ENCODE measurements around the gene LECT2. TPM values are rescaled to one million over a fixed set of nuclear protein-coding genes. Genes with fewer than 3 reads are reported as not detected.
A peak's percentile ranks its signal among the peaks of the same experiment; 100 is the strongest.

LECT2 gene
- total RNA-seq, 1 donor from 2014 or later: not detected

DNA sequence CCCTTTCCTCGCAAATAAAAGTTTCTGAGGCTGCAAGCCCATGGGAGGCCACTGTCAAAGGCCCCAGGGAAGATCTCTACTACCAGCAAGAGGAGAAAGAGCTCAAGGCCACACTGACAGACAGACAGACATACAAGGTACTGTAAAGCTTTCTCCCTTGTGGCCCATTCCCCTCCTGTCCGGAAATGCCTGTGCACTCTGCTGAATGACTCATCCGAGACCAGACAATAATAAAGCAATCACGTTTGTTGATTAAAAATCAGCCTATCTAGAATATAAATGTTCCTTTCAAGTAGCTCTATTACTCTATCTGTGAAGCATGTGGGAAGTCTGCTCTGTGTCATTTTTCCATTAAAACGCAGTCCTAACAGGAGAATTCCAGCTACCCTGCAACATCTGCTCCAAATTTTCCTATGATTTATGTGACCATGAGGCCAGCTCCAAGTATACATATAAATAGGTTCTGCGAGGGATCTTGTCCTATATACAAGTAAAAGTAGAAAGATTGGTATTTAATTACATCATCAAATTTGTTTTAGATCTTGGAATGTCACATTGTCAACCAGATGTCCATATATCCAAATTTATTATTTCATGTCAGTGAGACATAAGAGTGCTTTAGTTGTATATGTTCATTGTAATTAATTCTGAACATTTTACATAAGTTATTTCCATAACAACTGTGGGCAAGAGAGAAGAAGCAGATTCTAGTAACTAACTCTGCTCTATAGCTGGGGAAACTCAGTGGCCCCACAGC is 39.3 kb upstream of the LECT2 start:
- H3K4me1 ChIP-seq: peaks cover 28% of the 10 kb centered on the region
- peak overlapping the region; percentile 58 for H3K27ac ChIP-seq (replicated peaks)
- no peaks in the 10 kb centered on the region for H3K27me3 ChIP-seq (ENCODE audit: low read depth)
- no peak for DNase-seq
- H3K4me3 ChIP-seq: no peak overlapping the region
- no peaks in the 10 kb centered on the region for H3K36me3 ChIP-seq
- H3K9me3 ChIP-seq (replicated peaks): no peaks in the 10 kb centered on the region
- intact Hi-C loops (cut with micrococcal nuclease): no loop called here
- TF ChIP-seq, protein P1, sequence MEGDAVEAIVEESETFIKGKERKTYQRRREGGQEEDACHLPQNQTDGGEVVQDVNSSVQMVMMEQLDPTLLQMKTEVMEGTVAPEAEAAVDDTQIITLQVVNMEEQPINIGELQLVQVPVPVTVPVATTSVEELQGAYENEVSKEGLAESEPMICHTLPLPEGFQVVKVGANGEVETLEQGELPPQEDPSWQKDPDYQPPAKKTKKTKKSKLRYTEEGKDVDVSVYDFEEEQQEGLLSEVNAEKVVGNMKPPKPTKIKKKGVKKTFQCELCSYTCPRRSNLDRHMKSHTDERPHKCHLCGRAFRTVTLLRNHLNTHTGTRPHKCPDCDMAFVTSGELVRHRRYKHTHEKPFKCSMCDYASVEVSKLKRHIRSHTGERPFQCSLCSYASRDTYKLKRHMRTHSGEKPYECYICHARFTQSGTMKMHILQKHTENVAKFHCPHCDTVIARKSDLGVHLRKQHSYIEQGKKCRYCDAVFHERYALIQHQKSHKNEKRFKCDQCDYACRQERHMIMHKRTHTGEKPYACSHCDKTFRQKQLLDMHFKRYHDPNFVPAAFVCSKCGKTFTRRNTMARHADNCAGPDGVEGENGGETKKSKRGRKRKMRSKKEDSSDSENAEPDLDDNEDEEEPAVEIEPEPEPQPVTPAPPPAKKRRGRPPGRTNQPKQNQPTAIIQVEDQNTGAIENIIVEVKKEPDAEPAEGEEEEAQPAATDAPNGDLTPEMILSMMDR (IDR thresholded peaks at IDR 0.05; ENCODE audit: borderline replicate concordance): no peak

- peak overlapping the region; percentile 58 for H3K27ac ChIP-seq (replicated peaks)
- intact Hi-C loops (cut with micrococcal nuclease): no loop called here
- peaks cover 28% of the 10 kb centered on the region for H3K4me1 ChIP-seq
Observed at GRCh38 chr5:135993335-135993879, 38.6 kb upstream of the LECT2 start.

DNA sequence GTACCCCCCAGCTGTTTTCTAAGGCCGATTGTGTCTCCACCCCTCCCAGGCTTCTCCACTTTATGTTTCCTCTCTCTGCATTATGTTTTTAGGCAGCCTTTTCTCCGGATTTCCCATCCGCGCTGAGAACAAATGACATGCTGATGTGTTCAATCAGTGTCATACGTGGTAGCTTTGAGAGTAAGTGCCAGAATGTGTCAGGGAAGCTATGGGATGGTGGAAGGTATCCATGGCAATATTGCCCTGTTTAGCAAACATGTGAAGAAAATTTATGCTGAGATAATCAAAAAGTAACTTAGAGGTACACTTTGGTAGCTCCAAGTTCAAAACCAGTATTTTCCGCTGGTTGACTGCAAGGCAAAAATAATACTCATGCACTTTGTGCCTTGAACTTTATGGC is 36.6 kb upstream of the LECT2 start:
- Histone ChIP-seq H3K36me3 (no peaks in the 10 kb centered on the region), H3K9me3 (replicated peaks) (no peaks in the 10 kb centered on the region), H3K4me3 (no peak overlapping the region), H3K27me3 (ENCODE audit: low read depth) (no peaks in the 10 kb centered on the region), H3K27ac (replicated peaks) (no peak overlapping the region), H3K4me1 (peaks cover 32% of the 10 kb centered on the region)
- no peak for DNase-seq
- TF ChIP-seq, protein P1 (IDR thresholded peaks at IDR 0.05; ENCODE audit: borderline replicate concordance): no peak
- intact Hi-C loops (cut with micrococcal nuclease): no loop called here

More at GRCh38 chr5:135993335-135993879, 38.6 kb upstream of the LECT2 start:
- Histone ChIP-seq H3K36me3 (no peaks in the 10 kb centered on the region), H3K9me3 (replicated peaks) (no peaks in the 10 kb centered on the region), H3K27me3 (ENCODE audit: low read depth) (no peaks in the 10 kb centered on the region), H3K4me3 (no peak overlapping the region)
- no peak for DNase-seq
- TF ChIP-seq, protein P1 (IDR thresholded peaks at IDR 0.05; ENCODE audit: borderline replicate concordance): no peak

GRCh38 chr5:135990528-135991255 is 35.9 kb upstream of the LECT2 start:
- Histone ChIP-seq H3K4me3 (no peak overlapping the region), H3K9me3 (replicated peaks) (no peaks in the 10 kb centered on the region), H3K4me1 (peaks cover 39% of the 10 kb centered on the region), H3K27ac (replicated peaks) (peak overlapping the region; percentile 0), H3K27me3 (ENCODE audit: low read depth) (no peaks in the 10 kb centered on the region), H3K36me3 (no peaks in the 10 kb centered on the region)
- TF ChIP-seq, protein P1 (IDR thresholded peaks at IDR 0.05; ENCODE audit: borderline replicate concordance): no peak
- intact Hi-C loops (cut with micrococcal nuclease): no loop called here
- no peak for DNase-seq

DNA sequence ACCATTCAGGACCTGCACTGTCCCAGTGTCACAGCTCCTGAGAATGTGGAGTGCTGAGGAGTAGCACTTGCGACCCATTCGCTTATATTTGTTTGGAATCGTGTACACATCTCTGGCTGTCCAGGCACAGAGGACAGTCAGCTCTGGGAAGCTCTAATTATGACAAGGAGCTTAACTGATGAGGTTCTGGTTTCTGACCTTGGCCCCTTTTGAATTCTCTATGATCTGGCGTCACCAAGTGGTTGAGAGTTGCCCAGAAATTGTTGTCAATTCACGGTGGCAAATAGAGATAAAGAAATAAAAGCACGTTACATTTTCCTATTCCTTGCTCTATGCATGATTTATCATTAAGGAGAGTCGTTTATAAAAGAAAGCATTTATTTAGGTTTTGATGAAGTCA is 34.9 kb upstream of the LECT2 start:
- Histone ChIP-seq H3K9me3 (replicated peaks) (no peaks in the 10 kb centered on the region), H3K27ac (replicated peaks) (no peak overlapping the region), H3K4me1 (peaks cover 38% of the 10 kb centered on the region), H3K36me3 (no peaks in the 10 kb centered on the region), H3K4me3 (no peak overlapping the region), H3K27me3 (ENCODE audit: low read depth) (no peaks in the 10 kb centered on the region)
- intact Hi-C loops (cut with micrococcal nuclease): no loop called here
- DNase-seq: no peak
- TF ChIP-seq, protein P1 (IDR thresholded peaks at IDR 0.05; ENCODE audit: borderline replicate concordance): no peak
